Left colon (tissue), 2 donors: ENCODE data around the gene CCDC175. TPM values are rescaled to one million over a fixed set of nuclear protein-coding genes. Genes with fewer than 3 reads are reported as not detected.

Experiments used
- ATAC-seq: fragments of 200-7000 bp; cut with Tn5 transposase; one replicate; pipeline ENCODE4 v1.9.1; 2020; ENCODE audit warnings: mild to moderate bottlenecking, moderate library complexity
- DNase-seq, 2 donors: peaks; one replicate each; pipeline ENCODE4 v3.0.0-alpha.2; 2020
- intact Hi-C, 2 donors: fragments of 100-400 bp; cut with DNase I in 1 of 2; cut with micrococcal nuclease in 1 of 2; formaldehyde crosslinking; loops; one replicate each; pipeline versions ENCODE4 v1.11.2 to v1.14.0; 2022; cut with DNase I, micrococcal nuclease
- total RNA-seq, 2 donors: library from RNA; stranded (reverse); fragmentation: NEBNext Ultra II Directional; extraction: Animal tissue kit (Norgen Biotek cat#: 25700); gene quantifications; one replicate each; pipeline ENCODE4 v1.2.1, GENCODE V29; 2021
- donor health status: DM: no; HTN: no; CAD: no.
- donor health status: DM: yes; HTN: yes; CAD: no.

The CCDC175 gene
- total RNA-seq, 2 donors from 2014 or later, result 0.42 to 0.79 TPM

DNA sequence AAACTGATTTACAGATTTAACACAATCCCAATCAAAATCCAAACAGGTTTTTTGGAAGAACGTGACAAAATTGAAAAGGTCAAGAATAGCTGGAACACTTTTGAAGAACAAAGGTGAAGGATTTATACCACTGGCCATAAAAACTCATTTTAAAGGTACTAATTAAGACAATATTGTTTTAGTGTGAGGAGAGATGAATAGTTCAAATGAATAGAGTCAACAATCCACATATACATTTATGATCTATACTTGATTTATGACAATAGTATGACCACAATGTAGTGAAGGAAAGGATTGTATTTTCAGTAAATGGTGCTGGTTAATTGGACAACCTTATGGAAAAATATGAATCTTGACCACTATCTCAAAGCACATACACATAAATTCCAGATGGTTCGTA lies 29.3 kb downstream of the CCDC175 start:
- intact Hi-C loops, result no loop called here
- ATAC-seq, result peak; percentile 89
- DNase-seq, result no peak

DNA sequence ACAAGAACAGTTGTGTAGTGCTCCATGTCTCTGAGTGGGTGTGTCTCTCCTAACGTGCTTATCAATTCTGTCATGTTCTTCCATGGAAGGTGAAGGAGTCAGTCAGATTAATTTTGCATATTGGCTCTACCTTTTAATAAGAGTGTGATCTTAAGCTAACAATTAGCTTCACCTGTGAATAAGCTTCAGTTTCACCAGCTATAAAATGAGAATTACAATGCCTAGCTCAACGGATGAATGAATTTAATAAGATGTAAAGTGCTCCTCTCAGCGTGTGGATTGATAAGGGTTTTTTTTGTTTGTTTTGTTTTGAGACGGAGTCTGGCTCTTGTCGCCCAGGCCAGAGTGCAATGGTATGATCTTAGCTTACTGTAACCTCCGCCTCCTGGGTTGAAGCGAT lies 32.7 kb downstream of the CCDC175 start:
- intact Hi-C loops, result no loop called here
- DNase-seq, result no peak
- ATAC-seq, result no peak

DNA sequence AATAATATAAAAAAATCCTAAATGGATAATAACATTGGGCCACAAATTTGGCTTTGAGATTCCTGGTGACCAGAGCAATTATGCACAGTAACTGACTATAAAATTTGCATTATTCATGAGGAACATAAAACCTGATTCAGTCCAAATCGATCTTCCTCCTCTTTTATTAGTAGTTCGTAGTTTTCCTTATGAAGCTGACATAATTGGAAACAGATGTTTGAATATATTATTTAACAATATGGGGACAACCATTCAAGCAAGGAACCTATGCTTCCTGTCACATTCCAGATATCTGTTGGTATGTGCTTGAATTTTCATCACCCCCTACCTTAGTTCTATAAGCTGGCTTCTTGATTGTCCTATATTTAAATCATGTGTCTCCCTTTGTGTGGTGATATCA lies 34.9 kb downstream of the CCDC175 start:
- ATAC-seq (no peak), DNase-seq (no peak)
- intact Hi-C loops, result no loop called here

DNA sequence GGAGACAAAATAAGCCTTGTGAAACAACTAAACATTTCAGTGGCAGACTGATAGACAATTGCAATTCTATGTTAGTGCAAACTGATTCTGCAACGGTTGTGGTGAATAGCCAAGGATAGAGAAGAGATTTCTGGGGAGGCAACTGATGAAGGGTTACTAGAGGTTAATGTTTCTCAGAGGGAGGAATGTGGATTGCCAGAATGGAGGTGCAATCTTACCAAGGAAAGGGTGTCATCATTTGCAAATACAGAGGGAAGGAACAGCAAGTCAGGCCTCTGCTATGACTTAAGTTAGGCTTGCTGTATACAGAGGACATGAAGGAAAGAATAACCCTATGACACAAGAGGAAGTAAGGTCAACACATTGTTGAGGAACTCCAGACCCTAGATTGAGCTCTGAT lies 35.8 kb downstream of the CCDC175 start:
- intact Hi-C loops, result no loop called here

GRCh38 chr14:59538936-59539335 lies 37.7 kb downstream of the CCDC175 start:
- DNase-seq, result no peak
- intact Hi-C loops, result no loop called here
- ATAC-seq, result no peak

More for the DNA sequence above, 35.8 kb downstream of the CCDC175 start:
- DNase-seq (no peak), ATAC-seq (no peak)

DNA sequence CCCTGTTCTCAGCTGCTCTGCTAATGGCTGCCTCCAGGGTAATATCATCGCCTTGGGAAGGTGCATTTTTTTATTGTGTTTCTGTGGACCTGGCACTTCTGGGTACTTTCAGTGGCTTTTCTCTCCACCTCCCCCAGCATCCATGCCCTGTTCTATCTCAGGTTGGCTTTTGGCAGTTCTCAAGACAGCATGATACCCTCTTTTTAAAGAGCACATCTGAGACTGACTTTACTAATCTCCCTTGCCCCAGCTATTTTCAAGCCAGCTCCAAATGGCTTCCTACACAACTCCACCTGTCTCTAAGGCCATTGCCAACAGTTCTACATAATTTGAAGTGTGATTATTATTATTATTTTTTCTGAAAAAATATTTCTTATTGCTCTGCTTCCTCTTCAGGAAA lies 39.1 kb downstream of the CCDC175 start:
- DNase-seq (no peak), ATAC-seq (no peak)
- intact Hi-C loops, result no loop called here

- ATAC-seq, result no peak
- intact Hi-C loops, result no loop called here
- DNase-seq, result no peak
Observed at GRCh38 chr14:59534361-59534987, 42.1 kb downstream of the CCDC175 start.

- ATAC-seq (no peak), DNase-seq (no peak)
- intact Hi-C loops, result no loop called here
Observed at GRCh38 chr14:59532419-59532818, 44.2 kb downstream of the CCDC175 start.

DNA sequence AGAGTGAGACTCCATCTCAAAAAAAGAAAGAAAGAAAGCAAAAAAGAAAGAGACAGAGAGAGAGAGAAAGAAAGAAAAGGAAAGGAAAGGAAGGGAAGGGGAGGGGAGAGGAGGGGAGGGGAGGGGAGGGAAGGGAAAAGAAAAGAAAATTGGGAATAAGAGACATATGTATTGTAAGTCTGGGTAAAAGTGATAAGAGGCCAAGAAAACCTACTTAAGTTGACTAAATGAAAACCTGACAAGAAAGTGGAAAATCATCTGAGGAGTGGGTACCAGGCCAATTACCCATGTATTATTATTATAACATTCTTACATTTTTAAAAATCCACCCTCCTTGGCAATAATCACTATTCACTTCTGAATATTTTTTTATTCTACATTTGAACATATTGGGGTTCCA lies 46.3 kb downstream of the CCDC175 start:
- DNase-seq, result no peak
- intact Hi-C loops, result no loop called here
- ATAC-seq, result no peak

GRCh38 chr14:59529189-59529588 lies 47.4 kb downstream of the CCDC175 start:
- DNase-seq, result no peak
- ATAC-seq, result peak; percentile 49

GRCh38 chr14:59520224-59520623 lies 56.4 kb downstream of the CCDC175 start:
- ATAC-seq (peak; percentile 80), DNase-seq (no peak)
- intact Hi-C loops, result no loop called here

More at GRCh38 chr14:59529189-59529588, 47.4 kb downstream of the CCDC175 start:
- intact Hi-C loops, result no loop called here

DNA sequence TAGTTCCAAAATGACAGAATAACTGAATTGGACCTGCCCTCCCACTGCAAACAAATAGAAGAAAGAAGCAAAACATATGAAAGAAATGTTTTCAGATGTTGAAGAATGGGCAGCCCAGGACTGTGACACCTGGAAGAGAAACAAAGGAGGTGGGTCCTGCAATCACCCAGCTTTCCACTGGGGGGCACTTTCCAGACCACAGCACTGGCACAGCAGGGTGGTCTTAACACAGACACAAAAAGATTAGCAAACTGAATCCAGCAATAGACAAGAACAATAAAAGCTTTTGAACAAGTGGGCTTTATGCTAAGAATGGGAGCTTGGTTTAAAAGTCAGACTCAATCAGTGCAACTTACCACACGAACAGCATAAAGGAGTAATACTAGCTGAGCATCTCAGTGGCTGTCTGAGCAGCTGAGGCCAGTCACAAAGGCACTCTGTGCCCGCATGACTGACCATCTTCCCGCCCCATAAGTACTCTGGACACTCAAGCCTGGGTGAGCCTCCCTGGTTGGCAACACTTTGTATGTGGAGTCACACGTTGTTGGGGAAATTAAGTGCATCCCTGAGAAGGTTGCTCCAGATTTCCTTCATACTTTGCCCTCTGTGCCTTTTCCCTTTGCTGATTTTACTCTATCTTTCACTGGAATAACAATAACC lies 64.6 kb downstream of the CCDC175 start:
- ATAC-seq, result peak; percentile 22
- intact Hi-C loops, result no loop called here
- no peak for DNase-seq

DNA sequence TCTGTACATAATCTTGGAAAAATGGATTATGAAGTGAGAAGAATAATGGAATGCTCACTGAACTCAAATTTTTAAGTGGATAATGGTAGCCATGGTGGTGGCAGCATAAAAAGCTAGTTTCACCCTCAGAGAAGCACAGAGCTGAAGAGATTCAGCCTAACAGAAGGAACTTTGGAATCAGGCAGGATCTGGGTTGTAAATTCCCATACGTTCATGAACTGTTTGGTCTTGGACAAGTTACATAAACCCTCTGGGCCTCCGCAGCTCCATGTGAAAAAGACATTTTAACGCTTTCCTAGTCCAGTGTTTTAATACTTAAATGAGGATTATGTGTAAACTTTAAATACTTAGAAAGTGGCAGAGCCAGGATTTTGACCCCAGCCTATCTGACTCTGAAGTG lies 65.6 kb downstream of the CCDC175 start:
- DNase-seq, result no peak
- ATAC-seq, result peak; percentile 82
- intact Hi-C loops, result no loop called here

DNA sequence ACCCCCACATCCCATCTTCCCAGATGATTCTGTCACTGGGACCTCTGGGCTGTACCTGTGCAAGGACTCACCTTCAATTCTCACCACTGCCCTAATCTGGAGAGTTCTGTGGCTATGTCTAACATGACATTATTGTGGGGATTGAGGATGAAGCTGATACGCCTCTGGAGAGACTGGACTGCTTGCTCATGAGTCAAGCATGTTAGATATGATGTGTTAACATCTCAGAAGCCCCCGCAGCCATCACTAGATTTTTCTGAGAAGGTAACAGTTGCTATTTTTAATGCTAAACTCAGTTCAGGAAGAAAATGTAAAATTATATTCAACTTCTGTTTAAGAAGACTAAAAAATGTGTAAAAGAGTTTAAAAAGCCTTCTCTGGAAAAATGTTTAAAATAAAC lies 66.6 kb downstream of the CCDC175 start:
- DNase-seq (no peak), ATAC-seq (no peak)
- intact Hi-C loops, result no loop called here

- intact Hi-C loops, result no loop called here
- DNase-seq (no peak), ATAC-seq (no peak)
Observed at GRCh38 chr14:59509101-59509500, 67.5 kb downstream of the CCDC175 start.

DNA sequence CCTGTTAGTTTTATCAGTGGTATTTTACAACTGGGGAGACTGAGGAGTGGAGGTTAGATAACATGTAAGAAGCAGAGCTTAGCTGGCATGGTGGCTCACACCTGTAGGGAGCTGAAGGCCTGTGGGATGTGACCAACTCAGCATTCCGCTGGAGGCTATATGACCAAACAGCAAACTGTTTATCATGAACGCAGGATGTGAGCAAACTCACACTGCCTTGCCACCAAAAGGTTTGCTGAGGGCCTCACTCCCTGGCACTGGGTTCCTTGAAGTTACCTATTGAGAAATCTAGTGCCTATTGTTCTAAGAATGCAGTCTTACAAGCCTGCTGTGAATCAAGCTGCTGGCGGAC lies 68.9 kb downstream of the CCDC175 start:
- ATAC-seq, result no peak
- intact Hi-C loops, result no loop called here
- no peak for DNase-seq

DNA sequence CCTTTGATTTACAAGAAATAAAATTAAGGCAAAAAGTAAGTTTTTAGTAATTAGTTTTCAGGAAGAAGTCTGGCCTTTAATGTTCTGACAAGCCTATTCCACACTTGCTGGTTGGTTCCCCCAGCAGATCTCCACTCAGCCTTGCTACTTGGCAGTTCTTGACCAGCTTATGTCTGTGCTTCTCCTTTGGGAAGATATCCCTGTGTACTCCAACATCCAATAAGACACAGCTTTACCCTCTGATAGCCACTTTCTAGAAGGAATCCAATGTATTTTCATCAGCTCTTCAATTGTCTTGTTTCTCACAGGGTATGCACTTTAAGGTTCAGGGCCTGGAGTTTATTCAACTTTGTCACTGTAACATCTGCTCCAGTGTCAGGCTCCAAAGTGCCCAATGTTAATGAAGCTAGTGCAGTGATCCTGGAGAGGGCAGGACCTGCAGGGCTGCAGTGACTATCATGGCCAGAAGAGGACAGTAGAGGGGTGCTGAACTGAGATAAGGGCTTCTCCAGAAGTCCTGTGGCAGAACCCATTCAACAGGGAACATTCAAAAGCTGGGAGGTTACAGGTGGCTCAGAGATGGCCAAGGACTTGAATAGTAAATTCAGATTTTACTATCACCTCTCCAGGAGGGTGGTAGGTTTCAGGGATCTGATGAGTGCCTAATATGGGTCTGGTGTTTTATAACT lies 69.4 kb downstream of the CCDC175 start:
- DNase-seq (peak; percentile 69 to 78), ATAC-seq (peak; percentile 92)
- intact Hi-C loops, result no loop called here

- intact Hi-C loops, result no loop called here
- no peak for ATAC-seq
Observed at GRCh38 chr14:59503256-59503655, 73.4 kb downstream of the CCDC175 start.

DNA sequence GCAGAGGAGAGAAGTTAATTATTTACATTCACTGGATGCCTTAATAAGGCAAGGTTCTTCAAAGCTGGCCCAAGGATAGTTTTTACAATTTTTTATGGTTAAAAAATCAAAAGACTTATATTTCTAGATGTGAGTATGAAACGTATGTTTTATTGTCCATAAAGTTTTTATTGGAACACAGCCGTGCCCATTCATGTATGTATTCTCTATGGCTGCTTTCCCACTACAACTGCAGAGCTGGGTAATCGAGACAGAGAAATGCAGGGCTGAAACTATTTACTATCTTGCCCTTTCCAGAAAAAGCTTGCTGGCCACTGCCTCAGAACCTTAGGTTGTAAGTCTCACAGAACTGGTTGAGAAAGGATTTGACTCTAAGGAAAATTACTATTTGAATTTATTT lies 75.9 kb downstream of the CCDC175 start:
- intact Hi-C loops, result no loop called here
- ATAC-seq (peak; percentile 93), DNase-seq (no peak)

More at GRCh38 chr14:59503256-59503655, 73.4 kb downstream of the CCDC175 start:
- no peak for DNase-seq

GRCh38 chr14:59492384-59492783 lies 84.2 kb downstream of the CCDC175 start:
- intact Hi-C loops, result no loop called here
- DNase-seq (no peak), ATAC-seq (no peak)
